Psoas muscle (tissue), 8 donors: ENCODE measurements around the gene UGT1A6. TPM values are rescaled to one million over a fixed set of nuclear protein-coding genes. Genes with fewer than 3 reads are reported as not detected.

Experiments
- ATAC-seq, 4 donors: fragments of 200-7000 bp; cut with Tn5 transposase; one replicate each; pipeline ENCODE4 v1.9.1; 2020; ENCODE audit warnings: moderate library complexity in 3 of 4, mild to moderate bottlenecking in 2 of 4
- DNase-seq, 2 donors: peaks; one replicate each; pipeline ENCODE4 v3.0.0-alpha.2; 2020
- H3K27ac ChIP-seq: fragments of 200-600 bp; one replicate; pipeline ENCODE4 v1.8.0; 2022
- H3K27me3 ChIP-seq, 3 donors: fragments of 200-600 bp in 1 of 3; one replicate each; pipeline versions ENCODE4 v1.6.1 to v1.8.0; 2013 to 2022; ENCODE audit warnings: low read length in 2 of 3, mild to moderate bottlenecking in 2 of 3, moderate library complexity in 1 of 3; ENCODE audit not compliant: insufficient read depth in 3 of 3
- H3K36me3 ChIP-seq, 2 donors: fragments of 200-600 bp in 1 of 2; one replicate each; pipeline versions ENCODE4 v1.6.1 to v1.8.0; 2013 to 2022; ENCODE audit warnings: low read depth in 1 of 2, mild to moderate bottlenecking in 1 of 2, moderate library complexity in 1 of 2; ENCODE audit not compliant: insufficient read depth in 1 of 2
- H3K4me1 ChIP-seq: fragments of 200-600 bp; one replicate; pipeline ENCODE4 v1.8.0; 2022
- H3K4me3 ChIP-seq: fragments of 200-600 bp; one replicate; pipeline ENCODE4 v1.8.0; 2022; ENCODE audit warnings: mild to moderate bottlenecking
- H3K9me3 ChIP-seq: fragments of 200-600 bp; one replicate; pipeline ENCODE4 v1.8.0; 2022
- WGBS, 3 donors: extraction: QIAGEN DNeasy Blood & Tissue Kit; methylation state at CpG; one replicate each; pipeline versions ENCODE4 v1.1.6 to v1.1.7; 2013; 5-methylcytosine and 5-hydroxymethylcytosine counted together
- intact Hi-C, 2 donors: fragments of 100-400 bp; cut with DNase I; formaldehyde crosslinking; loops; one replicate each; pipeline versions ENCODE4 v1.11.0 to v1.14.2; 2022
- polyA plus RNA-seq, 3 donors: library from polyadenylated mRNA; stranded (reverse); fragments of 200-250 nt; gene quantifications; one replicate each; pipeline ENCODE4 v1.2.3, GENCODE V29; 2013
- total RNA-seq, 4 donors: library from RNA; stranded (reverse); fragmentation: NEBNext Ultra II Directional in 2 of 4; extraction: Animal tissue kit (Norgen Biotek cat#: 25700) in 2 of 4; gene quantifications; one replicate each; pipeline versions ENCODE4 v1.2.1 to v1.2.4, GENCODE V29; 2021 to 2023
- TF ChIP-seq, protein P1 (sequence below): fragments of 200-600 bp; IDR thresholded peaks from one replicate; pipeline ENCODE4 v1.8.0; 2022; ENCODE audit warnings: antibody characterized with exemption
- donor health status: healthy with polysubstance abuse.
- donor health status: DM: no; HTN: no; CAD: no; lungs with moderate emphysema.
- donor health status: Bipolar disorder and iron deficiency.
- donor health status: healthy.
- donor health status: DM: yes; HTN: yes; CAD: no.
- donor health status: DM: no; HTN: no; CAD: no.
- donor health status: DM: no; HTN: no; CAD: no.
- donor health status: DM: yes; HTN: yes; CAD: no.

UGT1A6 gene
- total and polyA plus RNA-seq, 7 donors = not detected

- Histone ChIP-seq H3K36me3 (no peaks in the 10 kb centered on the region), H3K4me3 (no peak overlapping the region), H3K27me3 (peaks cover 0 to 4% (median 0%) of the 10 kb centered on the region in 3 donors), H3K4me1 (no peaks in the 10 kb centered on the region), H3K27ac (no peak overlapping the region), H3K9me3 (no peaks in the 10 kb centered on the region)
- no peak for DNase-seq
- TF ChIP-seq, protein P1, sequence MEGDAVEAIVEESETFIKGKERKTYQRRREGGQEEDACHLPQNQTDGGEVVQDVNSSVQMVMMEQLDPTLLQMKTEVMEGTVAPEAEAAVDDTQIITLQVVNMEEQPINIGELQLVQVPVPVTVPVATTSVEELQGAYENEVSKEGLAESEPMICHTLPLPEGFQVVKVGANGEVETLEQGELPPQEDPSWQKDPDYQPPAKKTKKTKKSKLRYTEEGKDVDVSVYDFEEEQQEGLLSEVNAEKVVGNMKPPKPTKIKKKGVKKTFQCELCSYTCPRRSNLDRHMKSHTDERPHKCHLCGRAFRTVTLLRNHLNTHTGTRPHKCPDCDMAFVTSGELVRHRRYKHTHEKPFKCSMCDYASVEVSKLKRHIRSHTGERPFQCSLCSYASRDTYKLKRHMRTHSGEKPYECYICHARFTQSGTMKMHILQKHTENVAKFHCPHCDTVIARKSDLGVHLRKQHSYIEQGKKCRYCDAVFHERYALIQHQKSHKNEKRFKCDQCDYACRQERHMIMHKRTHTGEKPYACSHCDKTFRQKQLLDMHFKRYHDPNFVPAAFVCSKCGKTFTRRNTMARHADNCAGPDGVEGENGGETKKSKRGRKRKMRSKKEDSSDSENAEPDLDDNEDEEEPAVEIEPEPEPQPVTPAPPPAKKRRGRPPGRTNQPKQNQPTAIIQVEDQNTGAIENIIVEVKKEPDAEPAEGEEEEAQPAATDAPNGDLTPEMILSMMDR = no peak
- no peak for ATAC-seq
- intact Hi-C loops = no loop called here
- WGBS, 3 donors = 32 to 50% (median 44%) methylated on average over 2 of the region's 2 CpGs
Observed at GRCh38 chr2:233816334-233816733, 123.6 kb downstream of the UGT1A6 start.

DNA sequence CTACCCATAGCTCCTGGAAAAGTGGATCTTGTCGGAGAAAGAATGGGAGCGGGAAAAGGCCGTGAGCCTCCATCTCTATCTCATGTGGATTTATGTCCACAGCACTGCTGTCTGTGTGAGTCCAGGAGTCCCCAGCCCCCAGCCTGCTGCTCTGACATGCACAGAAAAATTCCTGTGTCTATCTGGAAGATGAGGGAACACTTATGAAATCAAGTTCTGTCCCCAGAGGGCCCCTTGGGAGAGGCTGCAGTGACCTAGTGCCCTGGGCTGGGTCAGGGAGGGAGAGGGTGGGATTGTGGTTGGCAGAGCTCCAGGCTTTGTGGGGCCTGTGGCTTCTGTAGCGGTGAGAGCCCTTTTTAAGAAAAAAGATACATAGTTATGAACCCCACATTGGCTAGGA lies 124.1 kb downstream of the UGT1A6 start:
- Histone ChIP-seq H3K27me3 (peaks cover 0 to 4% (median 0%) of the 10 kb centered on the region in 3 donors), H3K4me1 (no peaks in the 10 kb centered on the region), H3K4me3 (no peak overlapping the region), H3K36me3 (no peaks in the 10 kb centered on the region), H3K9me3 (no peaks in the 10 kb centered on the region), H3K27ac (no peak overlapping the region)
- DNase-seq (no peak), ATAC-seq (no peak)
- TF ChIP-seq, protein P1 = no peak
- 77 to 84% (median 81%) methylated on average over 4 of the region's 4 CpGs for WGBS, 3 donors
- intact Hi-C loops = no loop called here

- Histone ChIP-seq H3K36me3 (no peaks in the 10 kb centered on the region), H3K4me3 (no peak overlapping the region), H3K4me1 (no peaks in the 10 kb centered on the region), H3K9me3 (no peaks in the 10 kb centered on the region), H3K27ac (no peak overlapping the region), H3K27me3 (peaks cover 0 to 4% (median 0%) of the 10 kb centered on the region in 3 donors)
- WGBS, 3 donors = 67 to 76% (median 75%) methylated on average over 3 of the region's 3 CpGs
- TF ChIP-seq, protein P1 = no peak
- ATAC-seq (no peak), DNase-seq (no peak)
- intact Hi-C loops = no loop called here
Observed at GRCh38 chr2:233817361-233817911, 124.7 kb downstream of the UGT1A6 start.

- no peak for DNase-seq
- Histone ChIP-seq H3K9me3 (no peaks in the 10 kb centered on the region), H3K4me3 (no peak overlapping the region), H3K36me3 (no peaks in the 10 kb centered on the region), H3K27ac (no peak overlapping the region), H3K4me1 (no peaks in the 10 kb centered on the region), H3K27me3 (peaks cover 0 to 4% (median 0%) of the 10 kb centered on the region in 3 donors)
- TF ChIP-seq, protein P1 = no peak
- ATAC-seq = no peak
- intact Hi-C loops = no loop called here
- WGBS, 3 donors = 83 to 88% (median 84%) methylated on average over 11 of the region's 11 CpGs
Observed at GRCh38 chr2:233817995-233818638, 125.4 kb downstream of the UGT1A6 start.
